NCI-H1417 treated with DMSO at 0.1 percent for 48 hours (cell line): Measurements from ENCODE around the gene ACER3.

Experiments
- DNase-seq: peaks from one replicate; lab custom pipeline; 2025; lab: John Stamatoyannopoulos, UW

ACER3 gene

DNA sequence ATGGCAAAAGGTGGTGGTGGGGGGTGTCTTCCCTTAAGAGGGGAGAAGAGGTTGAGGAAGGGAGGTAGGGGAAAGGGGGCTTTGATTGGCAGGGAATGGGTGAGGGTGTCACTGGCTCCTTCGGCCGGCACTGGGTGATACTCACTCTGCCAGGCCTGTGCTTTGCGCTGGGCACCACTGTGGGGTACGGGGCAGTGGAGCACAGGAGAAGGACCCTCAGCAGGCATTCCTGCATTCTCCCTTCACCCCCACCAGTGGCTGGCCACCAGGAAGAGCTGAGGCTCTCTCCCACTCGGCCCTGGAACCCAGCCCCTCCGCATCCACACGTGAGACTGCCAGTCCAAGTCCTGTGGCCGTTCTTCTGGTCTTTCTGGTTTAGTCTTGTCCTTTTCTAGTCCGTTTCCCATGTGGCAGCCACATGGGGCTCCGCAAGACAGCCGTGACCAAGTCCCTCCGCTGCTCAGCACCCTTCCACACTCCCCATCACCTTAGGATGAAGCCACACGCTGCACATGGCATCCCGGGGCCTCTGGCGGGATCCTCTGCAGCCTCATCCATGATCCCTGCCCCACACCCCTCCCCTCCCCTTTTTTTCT, 214.0 kb downstream of the ACER3 start:
- no peak for DNase-seq

DNA sequence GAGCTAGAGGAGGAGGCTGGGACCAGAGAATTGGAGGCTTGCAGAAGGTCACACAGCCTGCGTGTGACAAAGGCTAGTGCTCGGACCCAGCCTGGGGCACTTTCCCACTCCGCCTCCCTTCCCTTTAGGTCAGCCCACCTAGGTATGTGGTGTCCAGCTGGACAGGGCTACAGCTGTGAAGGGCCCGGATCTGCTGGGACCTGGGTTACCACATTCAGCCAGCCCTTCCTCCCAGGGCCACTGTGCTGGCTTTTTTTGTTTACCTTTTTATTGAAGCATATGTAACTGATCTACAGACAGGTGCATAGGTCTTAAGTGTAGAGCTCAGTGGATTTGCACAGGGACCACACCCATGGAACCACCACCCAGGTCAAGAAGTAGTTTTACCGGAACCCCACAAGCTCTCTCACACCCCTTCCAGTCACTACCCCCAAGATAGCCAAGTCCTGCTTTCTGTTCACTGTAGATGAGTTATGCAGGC, 214.7 kb downstream of the ACER3 start:
- DNase-seq, result no peak
